ENCODE data around the gene USP20.

DNA sequence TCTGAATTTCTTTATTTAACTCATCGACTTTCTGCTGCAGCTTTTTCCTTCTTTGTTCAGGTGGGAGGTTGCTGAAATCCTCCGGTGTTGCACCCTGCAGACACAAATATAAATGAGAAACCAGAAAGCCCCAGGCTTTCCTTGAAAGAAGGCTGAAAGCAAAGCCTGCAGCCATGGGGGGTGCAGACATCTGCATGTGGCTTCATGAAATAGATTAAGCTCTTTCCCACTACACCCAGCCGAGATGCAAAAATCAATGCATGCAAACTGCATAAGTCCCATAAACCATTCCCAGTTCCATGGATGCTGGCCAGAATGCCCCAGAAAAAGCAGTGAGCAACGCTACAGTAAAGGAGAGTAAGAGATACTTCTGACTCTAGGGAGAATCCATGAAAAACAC, 73.6 kb downstream of the USP20 start:
- TF ChIP-seq, protein P1, sequence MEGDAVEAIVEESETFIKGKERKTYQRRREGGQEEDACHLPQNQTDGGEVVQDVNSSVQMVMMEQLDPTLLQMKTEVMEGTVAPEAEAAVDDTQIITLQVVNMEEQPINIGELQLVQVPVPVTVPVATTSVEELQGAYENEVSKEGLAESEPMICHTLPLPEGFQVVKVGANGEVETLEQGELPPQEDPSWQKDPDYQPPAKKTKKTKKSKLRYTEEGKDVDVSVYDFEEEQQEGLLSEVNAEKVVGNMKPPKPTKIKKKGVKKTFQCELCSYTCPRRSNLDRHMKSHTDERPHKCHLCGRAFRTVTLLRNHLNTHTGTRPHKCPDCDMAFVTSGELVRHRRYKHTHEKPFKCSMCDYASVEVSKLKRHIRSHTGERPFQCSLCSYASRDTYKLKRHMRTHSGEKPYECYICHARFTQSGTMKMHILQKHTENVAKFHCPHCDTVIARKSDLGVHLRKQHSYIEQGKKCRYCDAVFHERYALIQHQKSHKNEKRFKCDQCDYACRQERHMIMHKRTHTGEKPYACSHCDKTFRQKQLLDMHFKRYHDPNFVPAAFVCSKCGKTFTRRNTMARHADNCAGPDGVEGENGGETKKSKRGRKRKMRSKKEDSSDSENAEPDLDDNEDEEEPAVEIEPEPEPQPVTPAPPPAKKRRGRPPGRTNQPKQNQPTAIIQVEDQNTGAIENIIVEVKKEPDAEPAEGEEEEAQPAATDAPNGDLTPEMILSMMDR (IDR thresholded peaks at IDR 0.05; ENCODE audit: low read length), result no peak
- no peak for TF ChIP-seq EZH2 (IDR thresholded peaks at IDR 0.05; ENCODE audit: borderline replicate concordance, low read length)

All from OCI-LY1 (cell line).